Stomach smooth muscle (tissue), 2 donors: Measurements from ENCODE around the gene CHMP4B.

ENCODE experiments used
- H3K27ac ChIP-seq: one replicate; pipeline ENCODE4 v1.7.0; 2013; ENCODE audit warnings: mild to moderate bottlenecking, low read length, inconsistent platforms
- H3K27me3 ChIP-seq, 2 donors: one replicate each; pipeline ENCODE4 v1.7.0; 2013; ENCODE audit warnings: low read length in 2 of 2; ENCODE audit not compliant: insufficient read depth in 2 of 2, control insufficient read depth in 1 of 2
- H3K36me3 ChIP-seq, 2 donors: one replicate each; pipeline ENCODE4 v1.7.0; 2013; ENCODE audit warnings: low read length in 2 of 2; ENCODE audit not compliant: control insufficient read depth in 2 of 2, insufficient read depth in 2 of 2
- H3K4me1 ChIP-seq: one replicate; pipeline ENCODE4 v1.7.0; 2013; ENCODE audit warnings: low read length; ENCODE audit not compliant: control insufficient read depth, insufficient read depth
- H3K4me3 ChIP-seq, 2 donors: one replicate each; pipeline ENCODE4 v1.7.0; 2013; ENCODE audit warnings: low read length in 2 of 2
- H3K9ac ChIP-seq, 2 donors: one replicate each; pipeline ENCODE4 v1.7.0; 2013; ENCODE audit warnings: low read length in 2 of 2, mild to moderate bottlenecking in 1 of 2
- H3K9me3 ChIP-seq, 2 donors: one replicate each; pipeline ENCODE4 v1.7.0; 2013; ENCODE audit warnings: low read length in 2 of 2; ENCODE audit not compliant: control insufficient read depth in 2 of 2
- donor health status: healthy.
- donor health status: Pancreatic carcinoma.

Gene CHMP4B

GRCh38 chr20:33819456-33819855, 8.3 kb downstream of the CHMP4B start:
- Histone ChIP-seq H3K36me3 (peaks cover 2 to 4% of the 10 kb centered on the region in 2 donors), H3K9ac (no peak overlapping the region), H3K27ac (no peak overlapping the region), H3K4me1 (peaks cover 33% of the 10 kb centered on the region), H3K9me3 (no peaks in the 10 kb centered on the region), H3K27me3 (no peaks in the 10 kb centered on the region), H3K4me3 (no peak overlapping the region)

GRCh38 chr20:33820362-33820761, 9.2 kb downstream of the CHMP4B start:
- H3K27me3 ChIP-seq = no peaks in the 10 kb centered on the region
- H3K9me3 ChIP-seq = no peaks in the 10 kb centered on the region
- peaks cover 33% of the 10 kb centered on the region for H3K4me1 ChIP-seq
- H3K36me3 ChIP-seq = peaks cover 2 to 4% of the 10 kb centered on the region in 2 donors
- no peak overlapping the region for H3K9ac ChIP-seq
- H3K27ac ChIP-seq = no peak overlapping the region
- H3K4me3 ChIP-seq = no peak overlapping the region

GRCh38 chr20:33821270-33821836, 10.2 kb downstream of the CHMP4B start:
- no peak overlapping the region for H3K4me3 ChIP-seq
- no peak overlapping the region for H3K27ac ChIP-seq
- peaks cover 42% of the 10 kb centered on the region for H3K4me1 ChIP-seq
- no peak overlapping the region for H3K9ac ChIP-seq
- no peaks in the 10 kb centered on the region for H3K27me3 ChIP-seq
- H3K36me3 ChIP-seq = peaks cover 2 to 4% of the 10 kb centered on the region in 2 donors
- no peaks in the 10 kb centered on the region for H3K9me3 ChIP-seq

- Histone ChIP-seq H3K4me3 (no peak overlapping the region), H3K4me1 (peaks cover 48% of the 10 kb centered on the region), H3K36me3 (peaks cover 2 to 4% of the 10 kb centered on the region in 2 donors), H3K27me3 (no peaks in the 10 kb centered on the region), H3K27ac (no peak overlapping the region), H3K9me3 (no peaks in the 10 kb centered on the region), H3K9ac (no peak overlapping the region)
Observed at GRCh38 chr20:33822423-33822822, 11.3 kb downstream of the CHMP4B start.

GRCh38 chr20:33822991-33823390, 11.8 kb downstream of the CHMP4B start:
- Histone ChIP-seq H3K27me3 (no peaks in the 10 kb centered on the region), H3K4me3 (no peak overlapping the region), H3K36me3 (peaks cover 2 to 4% of the 10 kb centered on the region in 2 donors), H3K9ac (no peak overlapping the region), H3K4me1 (peaks cover 51% of the 10 kb centered on the region), H3K27ac (no peak overlapping the region), H3K9me3 (no peaks in the 10 kb centered on the region)

- Histone ChIP-seq H3K27me3 (no peaks in the 10 kb centered on the region), H3K9me3 (no peaks in the 10 kb centered on the region), H3K4me3 (no peak overlapping the region), H3K9ac (no peak overlapping the region), H3K36me3 (peaks cover 0 to 4% of the 10 kb centered on the region in 2 donors), H3K4me1 (peaks cover 56% of the 10 kb centered on the region), H3K27ac (peak overlapping the region; percentile 60)
Observed at GRCh38 chr20:33824852-33825251, 13.7 kb downstream of the CHMP4B start.

GRCh38 chr20:33825340-33826269, 14.5 kb downstream of the CHMP4B start:
- H3K27me3 ChIP-seq = no peaks in the 10 kb centered on the region
- peaks cover 0 to 4% of the 10 kb centered on the region in 2 donors for H3K36me3 ChIP-seq
- H3K4me3 ChIP-seq = peak overlapping the region in 1 of 2 donors; percentile 22
- peaks cover 63% of the 10 kb centered on the region for H3K4me1 ChIP-seq
- no peaks in the 10 kb centered on the region for H3K9me3 ChIP-seq
- H3K27ac ChIP-seq = peak overlapping the region; percentile 78
- H3K9ac ChIP-seq = no peak overlapping the region

- peak overlapping the region; percentile 78 for H3K27ac ChIP-seq
- no peaks in the 10 kb centered on the region for H3K27me3 ChIP-seq
- H3K4me3 ChIP-seq = peak overlapping the region in 1 of 2 donors; percentile 22
- peak overlapping the region in 1 of 2 donors; percentile 14 for H3K9ac ChIP-seq
- H3K4me1 ChIP-seq = peaks cover 69% of the 10 kb centered on the region
- H3K9me3 ChIP-seq = no peaks in the 10 kb centered on the region
- H3K36me3 ChIP-seq = peaks cover 0 to 4% of the 10 kb centered on the region in 2 donors
Observed at GRCh38 chr20:33826270-33826897, 15.2 kb downstream of the CHMP4B start.

GRCh38 chr20:33827109-33827508, 16.0 kb downstream of the CHMP4B start:
- Histone ChIP-seq H3K27ac (peak overlapping the region; percentile 78), H3K9me3 (no peaks in the 10 kb centered on the region), H3K4me3 (no peak overlapping the region), H3K4me1 (peaks cover 74% of the 10 kb centered on the region), H3K9ac (no peak overlapping the region), H3K27me3 (no peaks in the 10 kb centered on the region), H3K36me3 (peaks cover 0 to 4% of the 10 kb centered on the region in 2 donors)

- Histone ChIP-seq H3K27me3 (no peaks in the 10 kb centered on the region), H3K27ac (peak overlapping the region; percentile 78)
Observed at GRCh38 chr20:33827634-33828325, 16.6 kb downstream of the CHMP4B start.

More at GRCh38 chr20:33827634-33828325, 16.6 kb downstream of the CHMP4B start:
- Histone ChIP-seq H3K9ac (no peak overlapping the region), H3K36me3 (peaks cover 0 to 4% of the 10 kb centered on the region in 2 donors), H3K9me3 (no peaks in the 10 kb centered on the region), H3K4me1 (peaks cover 80% of the 10 kb centered on the region), H3K4me3 (peak overlapping the region; percentile 8 to 12)
